Measurements from ENCODE around the gene HOXA3.

Gene HOXA3

DNA sequence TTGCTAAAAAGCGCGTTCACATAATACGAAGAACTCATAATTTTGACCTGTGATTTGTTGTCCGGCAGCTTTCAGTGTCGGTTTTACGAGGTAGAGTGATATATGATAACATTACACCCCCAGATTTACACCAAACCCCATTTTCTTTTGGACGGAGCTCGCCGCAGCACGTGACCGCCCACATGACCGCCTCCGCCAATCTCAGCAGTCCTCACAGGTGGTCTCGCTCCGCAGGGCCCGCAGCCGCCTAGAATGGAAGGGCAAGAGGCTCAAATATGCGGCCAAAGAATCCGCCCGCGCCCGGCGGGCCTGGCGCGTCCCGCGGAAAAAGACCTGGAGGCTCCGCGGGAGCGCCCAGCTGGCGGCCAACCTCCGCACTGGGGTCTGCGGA is 4.1 kb upstream of the HOXA3 start, which contains the start of gene HOXA7:
Gene HOXA7 (minus strand): TSS at position 168 of the 391 bp plus-strand sequence. CDS start 130 bp downstream, at position 38.
- DNase-seq (ENCODE audit: low read depth in 2 of 2), result no peak

DNA sequence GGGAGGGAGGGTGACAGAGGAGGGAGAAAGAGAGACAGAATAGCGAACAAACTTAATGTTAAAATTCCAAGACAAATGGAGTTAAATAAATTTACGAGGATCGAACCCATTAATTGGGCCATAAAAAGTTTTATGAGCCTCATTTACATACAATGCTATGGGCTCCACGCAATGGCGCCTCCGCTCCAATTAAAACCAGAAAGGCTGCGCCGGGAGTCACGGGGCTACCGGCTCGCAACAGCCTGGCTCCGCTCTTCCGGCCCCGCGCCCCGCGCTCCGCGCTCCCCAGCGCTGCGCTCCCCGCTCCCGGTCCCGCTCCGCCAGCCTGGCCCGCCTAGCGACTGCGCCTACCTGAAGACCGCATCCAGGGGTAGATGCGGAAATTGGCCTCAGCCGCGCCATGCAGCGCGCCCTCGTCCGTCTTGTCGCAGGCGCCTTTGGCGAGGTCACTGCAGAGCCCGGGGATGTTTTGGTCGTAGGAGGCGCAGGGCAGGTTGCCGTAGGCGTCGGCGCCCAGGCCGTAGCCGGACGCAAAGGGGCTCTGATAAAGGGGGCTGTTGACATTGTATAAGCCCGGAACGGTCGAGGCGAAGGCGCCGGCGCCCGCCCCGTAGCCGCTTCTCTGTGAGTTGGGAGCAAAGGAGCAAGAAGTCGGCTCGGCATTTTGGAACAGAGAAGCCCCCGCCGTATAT is 3.6 kb upstream of the HOXA3 start:
- DNase-seq (ENCODE audit: low read depth in 2 of 2), result no peak

DNA sequence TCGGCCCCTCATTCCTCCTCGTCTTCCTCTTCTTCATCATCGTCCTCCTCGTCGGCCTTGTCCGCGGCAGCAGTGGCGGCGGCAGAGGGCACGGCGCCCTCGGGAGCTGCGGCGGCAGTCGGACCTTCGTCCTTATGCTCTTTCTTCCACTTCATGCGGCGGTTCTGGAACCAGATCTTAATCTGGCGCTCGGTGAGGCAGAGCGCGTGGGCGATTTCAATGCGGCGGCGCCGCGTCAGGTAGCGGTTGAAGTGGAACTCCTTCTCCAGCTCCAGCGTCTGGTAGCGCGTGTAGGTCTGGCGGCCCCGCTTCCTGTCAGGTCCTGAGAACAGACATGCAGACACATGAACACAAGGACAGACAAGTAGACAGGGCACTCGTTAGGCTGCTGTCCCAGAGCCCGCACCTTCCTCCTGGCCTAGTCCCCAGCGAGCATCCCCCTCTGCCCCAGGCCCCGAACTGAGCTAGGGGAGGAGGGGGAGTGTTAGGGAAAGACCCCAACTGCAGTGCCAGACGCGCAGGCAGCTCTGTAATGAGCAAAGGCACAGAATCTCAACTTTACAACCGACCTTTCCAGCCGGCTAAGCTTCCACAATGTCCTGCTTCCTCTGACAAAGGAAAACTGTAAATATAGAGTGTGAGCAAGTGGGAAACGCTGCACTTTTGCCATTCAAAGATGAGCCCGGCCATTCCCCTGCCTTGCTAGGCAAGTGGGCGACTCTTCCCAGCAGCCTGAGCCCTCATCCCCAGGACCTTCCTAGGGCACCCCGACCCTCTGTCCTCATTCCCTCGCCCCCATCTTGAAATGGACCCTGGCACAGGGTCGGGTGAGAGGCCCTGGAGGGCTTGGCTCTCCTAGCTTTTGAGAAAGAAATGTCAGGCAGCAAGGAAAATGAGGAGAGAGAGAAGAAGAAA is 2.8 kb upstream of the HOXA3 start:
- DNase-seq (ENCODE audit: low read depth in 2 of 2), result no peak

DNA sequence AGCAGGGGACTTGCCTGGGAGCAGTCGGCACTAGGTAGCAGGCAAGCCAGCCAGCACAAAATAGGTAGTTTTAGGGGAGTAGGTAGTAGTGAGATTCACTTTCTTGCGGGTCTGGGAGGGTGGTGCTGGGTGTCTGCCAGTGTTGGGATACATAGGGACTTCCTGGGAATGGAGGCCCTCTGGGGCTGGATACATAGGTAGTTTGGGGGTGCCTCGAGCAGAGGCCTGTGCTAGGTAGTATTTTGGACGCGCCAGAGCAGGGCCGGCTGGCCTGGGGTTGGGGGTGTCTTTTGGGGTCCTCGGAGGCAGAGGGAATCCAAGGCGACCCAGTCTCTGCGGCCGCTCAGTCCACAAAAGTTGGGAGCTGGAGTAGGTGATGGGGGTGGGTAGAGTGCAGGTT is 2.0 kb upstream of the HOXA3 start:
- no peak for DNase-seq (ENCODE audit: low read depth in 2 of 2)

DNA sequence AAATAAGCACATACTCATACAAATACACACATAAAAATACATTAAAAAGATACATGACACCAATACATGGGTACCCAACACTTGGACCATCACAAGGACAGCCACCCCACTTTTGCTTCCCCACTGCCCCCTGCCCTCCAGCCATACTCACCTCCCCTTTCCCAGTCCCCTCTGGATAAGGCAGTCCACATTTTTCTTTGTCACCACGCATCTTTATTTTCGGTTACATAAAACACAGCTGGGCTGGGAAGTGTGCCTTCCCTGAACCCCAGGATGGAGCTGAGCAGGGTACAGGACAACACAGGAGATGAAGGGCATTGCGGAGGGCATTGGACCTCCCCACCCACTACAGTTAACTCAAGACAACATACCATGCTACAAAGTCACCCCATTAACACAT is 1.1 kb upstream of the HOXA3 start:
- no peak for DNase-seq (ENCODE audit: low read depth in 2 of 2)

DNA sequence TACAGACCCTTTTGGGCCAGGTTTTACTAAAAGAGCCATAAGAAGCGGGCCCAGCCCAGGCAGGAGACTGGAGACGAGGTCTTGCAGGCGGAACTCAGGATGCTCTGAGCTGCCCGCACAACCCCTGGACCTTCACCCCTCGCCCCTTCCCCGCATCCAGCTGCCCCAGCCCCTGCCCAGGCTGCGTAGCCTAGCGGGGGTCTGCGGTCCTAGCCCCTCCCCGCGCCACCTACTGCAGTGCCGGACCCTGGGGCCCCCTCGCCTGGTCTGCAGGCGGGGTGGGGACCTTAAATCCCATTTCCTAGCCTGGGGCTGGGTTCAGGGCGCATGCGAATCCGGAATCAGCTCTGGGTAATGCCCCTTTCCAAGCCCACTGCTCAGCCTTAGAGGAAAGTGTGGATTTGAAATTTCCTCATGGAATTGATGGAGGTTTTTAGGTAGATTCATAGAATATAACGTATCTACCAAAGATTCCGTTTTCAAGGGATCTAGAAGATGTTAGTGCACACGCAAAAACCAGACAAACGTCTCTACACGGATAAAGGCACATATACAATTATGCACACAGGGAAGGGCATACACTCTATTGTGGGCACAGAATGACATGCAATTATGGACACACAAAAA is 546 bp upstream of the HOXA3 start:
- no peak for DNase-seq (ENCODE audit: low read depth in 2 of 2)

DNA sequence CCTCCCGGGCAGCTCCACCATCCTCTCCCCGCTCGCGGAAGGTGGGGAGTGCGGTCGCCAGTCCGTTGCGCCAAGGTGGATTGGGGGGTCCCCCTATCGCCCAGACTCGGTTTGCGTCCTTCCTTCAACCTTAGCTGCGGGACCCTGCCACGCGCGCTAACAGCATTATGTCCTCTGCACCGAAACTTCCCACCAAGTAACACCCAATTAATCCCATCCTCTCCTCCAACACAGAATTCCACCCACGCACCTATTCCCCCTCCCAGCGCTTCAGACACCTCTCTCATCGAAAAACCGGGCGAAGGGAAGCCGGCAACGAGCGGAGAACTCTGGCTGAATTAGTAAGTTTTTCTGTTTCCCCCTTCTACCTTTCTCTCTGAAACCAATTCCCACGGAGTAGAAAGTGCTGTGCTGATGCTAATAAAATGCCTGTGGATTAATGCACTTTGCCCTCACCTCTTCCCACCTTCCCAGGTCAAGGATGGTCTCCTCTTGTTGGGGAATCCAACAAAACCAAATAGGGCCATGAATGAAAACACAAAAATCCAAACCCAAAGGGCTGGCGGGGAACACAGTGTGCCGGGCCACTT is 947 bp downstream of the HOXA3 start:
- no peak for DNase-seq (ENCODE audit: low read depth in 2 of 2)

DNA sequence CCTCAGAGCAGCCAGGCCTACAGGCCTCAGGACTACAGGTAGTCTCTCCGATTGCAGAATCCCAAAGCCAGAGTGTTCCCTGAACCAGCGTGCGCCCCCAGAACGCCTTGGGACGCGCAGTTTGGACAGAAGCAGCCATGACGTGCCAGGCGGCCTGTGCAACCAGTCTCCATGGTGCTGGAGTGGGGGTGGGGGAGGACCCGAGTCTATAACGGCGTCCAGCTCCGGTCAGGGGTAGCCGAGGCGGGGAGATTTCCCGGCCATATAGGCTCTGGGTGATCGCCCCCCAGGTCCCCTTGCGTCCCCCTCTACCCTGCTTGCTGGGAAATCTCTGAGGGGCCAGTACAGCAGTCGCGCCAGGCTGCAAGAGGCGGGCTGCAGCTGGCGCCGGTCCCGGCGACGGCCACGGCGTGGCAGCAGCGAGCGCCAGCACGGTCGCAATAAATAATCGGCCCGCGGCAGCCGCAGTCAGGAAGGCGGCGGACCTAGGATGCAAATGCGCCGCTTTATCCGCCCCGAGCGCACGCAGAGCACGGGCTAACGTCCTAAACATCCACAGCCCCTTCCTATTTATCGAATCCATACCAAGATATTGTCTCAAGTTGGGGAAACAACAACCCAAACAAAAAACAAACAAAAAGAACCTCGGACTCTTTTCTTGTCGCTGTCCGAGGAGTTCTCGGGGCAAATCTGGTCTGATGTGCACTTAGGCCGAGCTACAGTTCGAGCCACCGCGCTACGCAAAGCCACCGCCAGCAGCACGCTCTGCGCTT is 1.6 kb downstream of the HOXA3 start:
- DNase-seq (ENCODE audit: low read depth in 2 of 2), result peak in 1 of 2 donors; percentile 51

DNA sequence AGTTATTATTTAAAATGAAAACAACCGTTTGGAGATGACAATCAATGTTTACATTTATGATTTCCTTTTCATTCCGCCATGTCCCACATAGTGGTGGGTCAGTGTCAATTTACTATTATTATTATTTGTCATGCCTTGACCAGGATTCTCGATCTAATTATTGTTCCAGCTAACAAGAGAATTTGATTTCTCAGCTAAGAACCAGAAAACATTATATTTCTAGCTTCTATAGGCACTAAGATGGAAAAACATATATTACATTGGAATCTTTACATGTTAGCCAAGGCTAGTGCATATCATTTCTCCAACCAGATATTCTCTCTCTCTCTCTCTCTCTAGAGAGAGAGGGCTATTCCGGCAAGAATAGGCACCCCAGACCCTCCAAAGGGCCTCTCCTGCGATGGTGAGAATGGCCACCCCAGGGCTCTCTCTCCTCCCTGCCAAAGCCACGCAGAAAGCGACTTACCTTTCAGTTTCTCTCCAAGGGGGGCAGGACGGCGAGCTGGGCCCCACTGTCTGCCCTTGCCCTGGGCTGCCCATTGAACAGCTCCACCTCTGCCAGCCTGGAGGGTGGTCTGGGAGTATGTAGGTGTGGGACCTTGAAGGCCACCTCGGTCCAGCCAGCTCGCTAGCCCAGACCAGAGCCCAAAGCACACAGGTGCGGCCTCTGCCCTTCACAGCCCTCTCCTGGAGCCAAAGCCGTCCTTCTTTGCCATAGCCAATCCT is 2.4 kb downstream of the HOXA3 start:
- DNase-seq (ENCODE audit: low read depth in 2 of 2), result no peak

DNA sequence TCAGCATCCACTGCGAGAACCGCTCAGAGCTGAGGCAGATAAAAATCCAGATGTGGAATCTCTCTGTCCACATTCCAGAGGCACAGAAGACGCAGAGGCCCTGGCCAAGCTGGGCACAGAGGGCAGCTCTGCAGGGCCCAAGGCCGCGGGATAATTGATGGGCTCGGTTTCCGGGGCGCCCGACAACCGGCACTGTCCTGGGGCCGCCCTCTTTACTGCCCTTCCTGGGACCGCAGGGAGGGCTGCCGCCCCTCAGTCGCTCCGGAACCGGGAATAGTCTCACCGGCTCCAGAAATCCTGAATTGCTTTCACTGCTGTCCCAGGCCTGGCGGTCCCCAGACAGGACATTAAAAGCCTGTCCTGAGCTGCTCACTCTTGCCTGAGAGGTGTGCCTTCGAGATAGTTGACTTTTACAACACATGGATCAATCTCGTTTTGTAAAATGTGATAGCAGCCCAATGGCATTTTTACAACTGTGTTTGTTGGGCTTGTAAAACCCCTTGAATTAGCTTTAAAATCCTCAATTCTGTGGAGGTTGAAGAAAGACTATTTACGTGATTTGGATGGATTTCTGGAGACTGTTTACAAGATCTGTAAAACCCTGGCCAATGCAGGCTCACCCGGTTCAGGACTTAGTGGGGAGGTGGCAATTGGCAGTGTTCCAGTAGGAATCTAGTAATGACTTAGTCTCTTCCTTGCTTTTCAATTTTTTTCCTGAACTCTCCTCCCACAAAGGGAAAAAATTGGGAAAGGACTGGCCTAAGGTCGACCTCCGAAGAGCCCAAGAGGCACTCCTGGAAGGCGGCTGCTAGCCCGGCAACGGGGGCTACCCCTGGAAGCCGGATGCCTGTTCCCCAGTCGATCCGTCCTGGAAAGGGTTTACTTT is 3.4 kb downstream of the HOXA3 start:
- no peak for DNase-seq (ENCODE audit: low read depth in 2 of 2)

DNA sequence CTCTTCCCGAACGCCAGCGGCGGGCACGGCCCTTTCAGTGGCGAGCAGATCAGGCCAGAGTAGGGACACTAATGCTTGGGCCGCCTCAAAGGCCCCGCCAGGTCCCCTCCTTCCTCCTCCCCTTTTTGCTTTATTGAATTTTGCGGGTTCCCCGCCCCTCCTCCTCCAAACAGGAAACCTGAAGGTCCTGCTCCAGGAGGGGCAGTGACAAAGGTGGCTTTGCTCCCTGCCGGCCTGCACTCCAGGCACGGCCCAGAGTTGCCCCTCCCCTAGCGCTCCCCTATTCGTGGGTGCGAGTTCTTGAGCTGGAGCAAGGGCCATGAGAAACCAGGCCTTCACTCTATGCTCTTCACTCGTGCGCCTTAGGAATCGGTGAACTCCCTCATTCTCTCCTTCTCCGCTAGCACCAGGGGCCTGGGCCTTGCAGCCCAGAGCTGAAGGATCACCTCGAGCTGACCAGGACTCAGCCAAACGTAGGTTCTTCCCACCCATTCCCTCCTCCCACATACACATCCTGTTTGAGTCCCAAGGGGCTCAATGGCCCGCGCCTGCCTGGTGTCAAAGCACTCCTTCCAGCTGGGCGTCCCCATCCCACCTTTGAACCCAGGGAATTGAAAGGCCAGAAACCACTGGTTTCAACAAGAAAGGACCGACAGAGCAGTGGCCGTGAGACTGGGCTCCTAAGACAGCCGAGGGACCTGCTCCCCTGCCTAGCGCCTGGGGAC is 4.2 kb downstream of the HOXA3 start:
- DNase-seq (ENCODE audit: low read depth in 2 of 2), result no peak

DNA sequence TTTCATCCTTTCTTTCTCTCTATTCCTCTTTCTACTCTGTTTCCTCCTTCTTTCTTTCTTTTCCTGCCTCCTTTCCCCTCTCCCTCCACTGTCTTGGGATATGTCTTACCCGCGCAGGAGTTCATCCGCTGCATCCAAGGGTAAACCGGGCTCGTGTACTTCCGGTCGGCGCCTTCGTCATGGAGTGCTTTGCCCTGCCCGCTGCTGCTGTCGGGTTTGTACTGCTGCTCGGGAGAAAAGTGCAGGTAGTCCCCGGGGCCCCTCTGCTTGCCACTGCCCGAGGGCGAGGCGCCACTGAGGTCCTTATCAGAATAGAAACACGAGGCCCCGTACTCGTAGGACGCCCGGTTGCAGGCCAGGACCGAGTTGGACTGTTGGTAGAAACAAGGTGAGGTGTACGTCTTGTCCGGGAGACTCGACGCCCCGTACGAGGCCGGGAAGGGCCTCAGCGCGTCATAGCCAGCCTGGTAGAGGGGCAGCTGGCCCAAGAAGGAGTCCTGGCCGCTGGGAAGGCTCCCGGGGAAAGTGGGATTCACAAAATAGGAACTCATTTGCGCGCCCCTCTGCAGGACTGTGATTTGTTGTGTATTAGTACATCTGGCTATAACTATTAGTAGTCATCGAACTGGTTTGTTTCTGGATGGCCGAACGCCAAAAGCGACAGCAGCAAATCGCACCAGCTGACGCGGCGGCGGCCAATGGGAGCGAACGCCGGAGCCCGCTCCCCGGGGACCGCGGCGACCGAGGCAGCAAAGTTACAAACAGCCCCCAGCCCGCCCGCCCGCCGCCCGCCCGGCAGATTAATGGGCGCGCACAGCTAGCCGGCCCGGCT is 5.0 kb downstream of the HOXA3 start, which contains the start of gene HOXA6:
Gene HOXA6 (minus strand): TSS at position 576 of the 832 bp plus-strand sequence. CDS start 25 bp downstream, at position 551.
- DNase-seq (ENCODE audit: low read depth in 2 of 2), result no peak

DNA sequence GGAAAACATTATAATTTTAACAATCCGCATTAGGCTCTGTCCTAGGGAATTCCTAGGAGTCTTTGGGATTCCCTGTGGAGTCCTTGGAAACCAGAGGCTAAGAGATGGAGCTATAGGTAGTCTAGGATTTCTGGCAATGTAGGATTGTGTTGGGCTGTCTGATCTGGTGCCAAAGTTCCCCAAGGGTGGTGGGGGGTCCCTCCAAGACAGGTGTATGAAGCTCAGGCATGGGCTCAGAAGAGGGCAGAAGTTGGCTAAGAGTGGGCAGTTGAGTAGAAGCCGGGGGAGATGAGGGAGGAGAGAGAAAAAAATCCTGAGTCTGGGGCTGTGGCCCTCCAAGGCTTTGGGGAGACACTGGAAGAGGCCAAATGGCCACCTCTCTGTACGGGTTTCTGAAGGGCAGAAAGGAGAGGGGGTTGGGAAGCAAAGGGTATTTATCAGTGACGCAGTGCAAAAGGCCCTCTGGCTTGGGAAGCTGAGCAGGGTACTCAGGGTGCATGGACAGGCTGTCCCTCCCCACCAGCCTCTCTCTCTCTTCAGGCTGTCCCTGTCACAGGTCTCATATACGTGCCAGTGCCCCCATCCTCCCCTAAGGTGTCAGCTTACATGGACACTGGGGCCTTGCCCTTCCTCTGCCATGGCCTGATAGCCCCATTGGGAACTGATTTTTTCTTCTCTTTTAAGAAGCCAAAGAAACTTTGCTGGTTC is 5.7 kb downstream of the HOXA3 start:
- no peak for DNase-seq (ENCODE audit: low read depth in 2 of 2)

DNA sequence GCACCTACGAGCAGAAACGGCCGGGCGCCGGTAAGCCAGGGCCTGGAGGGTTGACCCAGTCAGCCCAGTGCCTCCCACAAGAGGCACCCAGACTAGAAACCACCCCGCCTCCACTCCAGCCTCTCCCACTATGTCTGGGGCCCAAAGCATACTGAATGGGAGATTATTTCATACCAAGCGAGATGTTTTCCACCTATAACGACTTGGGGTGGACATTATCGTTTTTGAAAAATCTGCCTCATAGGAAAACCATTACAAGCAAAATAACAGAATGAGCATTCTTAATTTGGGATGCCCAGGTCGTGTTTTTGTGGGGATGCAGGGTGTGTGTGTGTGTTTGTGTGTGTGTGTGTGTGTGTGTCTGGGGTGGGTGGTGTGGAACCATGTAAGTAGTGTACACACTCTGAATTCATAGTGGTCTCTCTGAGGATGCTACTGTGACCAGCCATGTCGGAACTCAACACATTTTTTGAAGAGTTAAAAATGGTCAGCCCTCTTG is 6.4 kb downstream of the HOXA3 start:
- DNase-seq (ENCODE audit: low read depth in 2 of 2), result no peak

DNA sequence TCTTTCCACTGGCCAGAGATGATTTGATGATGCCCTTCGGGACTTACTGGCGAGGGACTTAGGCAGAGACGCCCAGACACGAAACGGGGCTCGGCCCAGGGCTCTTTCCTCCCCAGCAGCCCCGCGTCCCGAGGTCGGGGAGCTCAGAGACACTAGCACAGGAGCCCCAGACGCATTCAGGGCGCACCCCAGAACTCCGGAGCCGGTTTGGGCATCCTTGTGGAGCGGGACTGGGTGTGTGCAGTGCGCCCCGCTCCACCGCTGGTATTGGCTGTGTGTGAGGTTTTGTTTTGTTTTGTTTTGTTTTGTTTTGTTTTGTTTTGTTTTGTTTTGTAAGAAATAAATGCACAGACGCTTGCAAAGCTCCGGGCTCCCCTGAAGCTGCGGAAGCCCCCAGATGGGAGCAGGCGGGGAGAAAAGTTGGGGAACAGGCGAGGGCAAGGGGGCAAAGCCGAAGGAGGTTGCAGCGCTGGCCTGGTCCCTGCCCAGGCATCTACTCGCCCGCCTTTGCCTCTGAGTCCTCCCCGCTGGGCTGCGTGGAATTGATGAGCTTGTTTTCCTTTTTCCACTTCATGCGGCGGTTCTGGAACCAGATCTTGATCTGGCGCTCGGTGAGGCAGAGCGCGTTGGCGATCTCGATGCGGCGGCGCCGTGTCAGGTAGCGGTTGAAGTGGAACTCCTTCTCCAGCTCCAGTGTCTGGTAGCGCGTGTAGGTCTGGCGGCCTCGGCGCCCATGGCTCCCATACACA is 7.0 kb downstream of the HOXA3 start:
- DNase-seq (ENCODE audit: low read depth in 2 of 2), result no peak

DNA sequence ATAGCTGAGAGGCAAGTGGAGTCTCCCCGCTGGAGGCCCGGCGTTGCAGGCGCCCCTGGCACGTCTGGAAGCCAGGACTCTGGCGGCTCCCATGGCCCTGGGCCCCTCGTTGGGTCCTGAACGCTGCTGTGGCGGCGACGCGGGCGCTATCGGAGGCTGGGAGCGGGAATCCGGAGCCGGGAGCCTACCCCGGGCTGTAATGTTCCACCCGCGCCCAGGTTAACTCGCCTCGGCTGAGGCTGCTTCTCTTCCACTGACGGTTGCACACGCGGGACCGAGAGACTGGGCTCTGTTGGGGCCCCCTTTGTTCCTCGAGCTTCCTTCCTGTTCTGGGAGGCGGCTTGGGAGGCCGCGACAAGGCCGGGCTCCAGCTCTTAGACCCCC is 7.6 kb downstream of the HOXA3 start:
- no peak for DNase-seq (ENCODE audit: low read depth in 2 of 2)

All from stimulated activated CD4-positive, alpha-beta T cell treated with anti-CD3 and anti-CD28 coated beads, Interleukin-15, amount 100 ng/mL, for 48 hours (primary cell).